ENCODE results near the gene SLC7A7. TPM values are rescaled to one million over a fixed set of nuclear protein-coding genes. Genes with fewer than 3 reads are reported as not detected.

The SLC7A7 gene
- total and polyA plus RNA-seq, 9 of the 15 experiments (the other 6 are each of a cell fraction or from before 2014, with no cell fraction given): 0.07 to 0.68 (median 0.41) TPM

DNA sequence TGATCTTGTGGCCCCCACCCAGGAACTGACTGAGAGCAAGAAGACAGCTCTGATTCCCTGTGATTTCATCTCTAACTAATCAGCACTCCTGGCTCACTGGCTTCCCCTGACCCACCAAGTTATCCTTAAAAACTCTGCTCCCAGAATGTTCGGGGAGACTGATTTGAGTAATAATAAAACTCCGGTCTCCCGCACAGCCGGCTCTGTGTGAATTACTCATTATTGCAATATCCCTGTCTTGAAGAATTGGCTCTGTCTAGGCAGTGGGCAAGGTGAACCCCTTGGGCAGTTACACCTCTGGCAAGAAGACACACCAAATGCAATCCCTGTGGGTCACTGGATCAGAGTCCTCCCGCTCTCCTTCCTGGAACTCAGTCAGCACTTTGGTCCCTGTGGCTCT, 21.3 kb downstream of the SLC7A7 start (continued):
- TF ChIP-seq, protein P1, sequence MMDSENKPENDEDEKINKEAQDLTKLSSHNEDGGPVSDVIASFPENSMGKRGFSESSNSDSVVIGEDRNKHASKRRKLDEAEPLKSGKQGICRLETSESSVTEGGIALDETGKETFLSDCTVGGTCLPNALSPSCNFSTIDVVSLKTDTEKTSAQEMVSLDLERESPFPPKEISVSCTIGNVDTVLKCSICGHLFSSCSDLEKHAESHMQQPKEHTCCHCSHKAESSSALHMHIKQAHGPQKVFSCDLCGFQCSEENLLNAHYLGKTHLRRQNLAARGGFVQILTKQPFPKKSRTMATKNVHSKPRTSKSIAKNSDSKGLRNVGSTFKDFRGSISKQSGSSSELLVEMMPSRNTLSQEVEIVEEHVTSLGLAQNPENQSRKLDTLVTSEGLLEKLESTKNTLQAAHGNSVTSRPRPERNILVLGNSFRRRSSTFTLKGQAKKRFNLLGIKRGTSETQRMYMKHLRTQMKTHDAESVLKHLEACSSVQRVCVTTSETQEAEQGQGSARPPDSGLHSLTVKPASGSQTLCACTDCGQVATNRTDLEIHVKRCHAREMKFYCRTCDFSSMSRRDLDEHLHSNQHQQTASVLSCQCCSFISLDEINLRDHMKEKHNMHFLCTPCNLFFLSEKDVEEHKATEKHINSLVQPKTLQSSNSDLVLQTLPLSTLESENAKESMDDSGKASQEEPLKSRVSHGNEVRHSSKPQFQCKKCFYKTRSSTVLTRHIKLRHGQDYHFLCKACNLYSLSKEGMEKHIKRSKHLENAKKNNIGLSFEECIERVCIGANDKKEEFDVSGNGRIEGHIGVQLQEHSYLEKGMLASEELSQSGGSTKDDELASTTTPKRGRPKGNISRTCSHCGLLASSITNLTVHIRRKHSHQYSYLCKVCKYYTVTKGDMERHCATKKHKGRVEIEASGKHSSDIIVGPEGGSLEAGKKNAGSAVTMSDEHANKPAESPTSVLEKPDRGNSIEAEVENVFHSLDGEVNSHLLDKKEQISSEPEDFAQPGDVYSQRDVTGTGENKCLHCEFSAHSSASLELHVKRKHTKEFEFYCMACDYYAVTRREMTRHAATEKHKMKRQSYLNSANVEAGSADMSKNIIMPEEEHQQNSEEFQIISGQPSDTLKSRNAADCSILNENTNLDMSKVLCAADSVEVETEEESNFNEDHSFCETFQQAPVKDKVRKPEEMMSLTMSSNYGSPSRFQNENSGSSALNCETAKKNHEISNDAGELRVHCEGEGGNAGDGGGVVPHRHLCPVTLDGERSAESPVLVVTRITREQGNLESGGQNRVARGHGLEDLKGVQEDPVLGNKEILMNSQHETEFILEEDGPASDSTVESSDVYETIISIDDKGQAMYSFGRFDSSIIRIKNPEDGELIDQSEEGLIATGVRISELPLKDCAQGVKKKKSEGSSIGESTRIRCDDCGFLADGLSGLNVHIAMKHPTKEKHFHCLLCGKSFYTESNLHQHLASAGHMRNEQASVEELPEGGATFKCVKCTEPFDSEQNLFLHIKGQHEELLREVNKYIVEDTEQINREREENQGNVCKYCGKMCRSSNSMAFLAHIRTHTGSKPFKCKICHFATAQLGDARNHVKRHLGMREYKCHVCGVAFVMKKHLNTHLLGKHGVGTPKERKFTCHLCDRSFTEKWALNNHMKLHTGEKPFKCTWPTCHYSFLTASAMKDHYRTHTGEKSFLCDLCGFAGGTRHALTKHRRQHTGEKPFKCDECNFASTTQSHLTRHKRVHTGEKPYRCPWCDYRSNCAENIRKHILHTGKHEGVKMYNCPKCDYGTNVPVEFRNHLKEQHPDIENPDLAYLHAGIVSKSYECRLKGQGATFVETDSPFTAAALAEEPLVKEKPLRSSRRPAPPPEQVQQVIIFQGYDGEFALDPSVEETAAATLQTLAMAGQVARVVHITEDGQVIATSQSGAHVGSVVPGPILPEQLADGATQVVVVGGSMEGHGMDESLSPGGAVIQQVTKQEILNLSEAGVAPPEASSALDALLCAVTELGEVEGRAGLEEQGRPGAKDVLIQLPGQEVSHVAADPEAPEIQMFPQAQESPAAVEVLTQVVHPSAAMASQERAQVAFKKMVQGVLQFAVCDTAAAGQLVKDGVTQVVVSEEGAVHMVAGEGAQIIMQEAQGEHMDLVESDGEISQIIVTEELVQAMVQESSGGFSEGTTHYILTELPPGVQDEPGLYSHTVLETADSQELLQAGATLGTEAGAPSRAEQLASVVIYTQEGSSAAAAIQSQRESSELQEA (IDR thresholded peaks at IDR 0.05; ENCODE audit: low read depth): no peak
- TF ChIP-seq SREBF2 (CRISPR knock-in tag; IDR thresholded peaks at IDR 0.05): no peak
- no peak for TF ChIP-seq XRCC5 (IDR thresholded peaks at IDR 0.05; ENCODE audit: low read depth, low read length)
- TF ChIP-seq JUNB (CRISPR knock-in tag; conservative IDR thresholded peaks at IDR 0.05): no peak
- TF ChIP-seq, protein P2, sequence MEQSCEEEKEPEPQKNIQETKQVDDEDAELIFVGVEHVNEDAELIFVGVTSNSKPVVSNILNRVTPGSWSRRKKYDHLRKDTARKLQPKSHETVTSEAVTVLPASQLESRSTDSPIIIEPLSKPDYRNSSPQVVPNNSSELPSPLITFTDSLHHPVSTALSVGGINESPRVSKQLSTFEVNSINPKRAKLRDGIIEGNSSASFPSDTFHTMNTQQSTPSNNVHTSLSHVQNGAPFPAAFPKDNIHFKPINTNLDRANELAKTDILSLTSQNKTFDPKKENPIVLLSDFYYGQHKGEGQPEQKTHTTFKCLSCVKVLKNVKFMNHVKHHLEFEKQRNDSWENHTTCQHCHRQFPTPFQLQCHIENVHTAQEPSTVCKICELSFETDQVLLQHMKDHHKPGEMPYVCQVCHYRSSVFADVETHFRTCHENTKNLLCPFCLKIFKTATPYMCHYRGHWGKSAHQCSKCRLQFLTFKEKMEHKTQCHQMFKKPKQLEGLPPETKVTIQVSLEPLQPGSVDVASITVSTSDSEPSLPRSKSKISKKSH (CRISPR knock-in tag; IDR thresholded peaks at IDR 0.05): no peak
- no peak for TF ChIP-seq KAT2B (IDR thresholded peaks at IDR 0.05; ENCODE audit: low read depth, low read length)
- TF ChIP-seq, protein P3, sequence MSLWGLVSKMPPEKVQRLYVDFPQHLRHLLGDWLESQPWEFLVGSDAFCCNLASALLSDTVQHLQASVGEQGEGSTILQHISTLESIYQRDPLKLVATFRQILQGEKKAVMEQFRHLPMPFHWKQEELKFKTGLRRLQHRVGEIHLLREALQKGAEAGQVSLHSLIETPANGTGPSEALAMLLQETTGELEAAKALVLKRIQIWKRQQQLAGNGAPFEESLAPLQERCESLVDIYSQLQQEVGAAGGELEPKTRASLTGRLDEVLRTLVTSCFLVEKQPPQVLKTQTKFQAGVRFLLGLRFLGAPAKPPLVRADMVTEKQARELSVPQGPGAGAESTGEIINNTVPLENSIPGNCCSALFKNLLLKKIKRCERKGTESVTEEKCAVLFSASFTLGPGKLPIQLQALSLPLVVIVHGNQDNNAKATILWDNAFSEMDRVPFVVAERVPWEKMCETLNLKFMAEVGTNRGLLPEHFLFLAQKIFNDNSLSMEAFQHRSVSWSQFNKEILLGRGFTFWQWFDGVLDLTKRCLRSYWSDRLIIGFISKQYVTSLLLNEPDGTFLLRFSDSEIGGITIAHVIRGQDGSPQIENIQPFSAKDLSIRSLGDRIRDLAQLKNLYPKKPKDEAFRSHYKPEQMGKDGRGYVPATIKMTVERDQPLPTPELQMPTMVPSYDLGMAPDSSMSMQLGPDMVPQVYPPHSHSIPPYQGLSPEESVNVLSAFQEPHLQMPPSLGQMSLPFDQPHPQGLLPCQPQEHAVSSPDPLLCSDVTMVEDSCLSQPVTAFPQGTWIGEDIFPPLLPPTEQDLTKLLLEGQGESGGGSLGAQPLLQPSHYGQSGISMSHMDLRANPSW (CRISPR knock-in tag; IDR thresholded peaks at IDR 0.05): no peak
- no peak for TF ChIP-seq ZBED1 (IDR thresholded peaks at IDR 0.05)
- no peak for TF ChIP-seq POU5F1 (IDR thresholded peaks at IDR 0.05; ENCODE audit: borderline replicate concordance, low read depth, low read length, partially characterized antibody)
- no peak for TF ChIP-seq ZNF197 (CRISPR knock-in tag; IDR thresholded peaks at IDR 0.05; ENCODE audit: low read depth)
